Caco-2 (cell line): ENCODE results near the gene RFC1. TPM values are rescaled to one million over a fixed set of nuclear protein-coding genes. Genes with fewer than 3 reads are reported as not detected.

Experiments used
- BruUV-seq: library from RNA; stranded (reverse); fragments of 400-500 nt; replicated peaks from 2 replicates; lab custom pipeline; 2021; lab: Mats Ljungman, UMichigan
- CTCF ChIA-PET: fragments of 300-600 bp; sonication (Branson Sonifier 250); formaldehyde crosslinking; loops from one replicate; lab custom pipeline; 2022; ENCODE audit warnings: antibody characterized with exemption; lab: Charles Lee
- POLR2A ChIA-PET: fragments of 300-600 bp; sonication (Branson Sonifier 250); formaldehyde crosslinking; loops from one replicate; lab custom pipeline; 2022; ENCODE audit warnings: antibody characterized with exemption; lab: Charles Lee
- DNase-seq, 2 experiments: peaks; one replicate each; pipeline versions ENCODE4 v3.0.0 to v3.0.0-alpha.2; 2020 to 2022
- H3K27me3 ChIP-seq: replicated peaks from 2 replicates; pipeline ENCODE4 v1.6.0; 2011; ENCODE audit warnings: low read length; ENCODE audit not compliant: control insufficient read depth, insufficient read depth
- H3K36me3 ChIP-seq: 2 replicates; pipeline ENCODE4 v1.5.1; 2011; ENCODE audit warnings: low read length; ENCODE audit not compliant: control insufficient read depth, insufficient read depth
- H3K4me1 ChIP-seq: fragments of 250-450 bp; sonication (Bioruptor Pico); 2 replicates; pipeline ENCODE4 v1.5.1; 2020; ENCODE audit warnings: mild to moderate bottlenecking
- H3K4me3 ChIP-seq: 2 replicates; pipeline ENCODE4 v1.5.1; 2011; ENCODE audit warnings: low read depth, mild to moderate bottlenecking, control low read depth, low read length
- H3K9me3 ChIP-seq: fragments of 250-450 bp; sonication (Bioruptor Pico); 2 replicates; pipeline ENCODE4 v1.5.1; 2020; ENCODE audit warnings: mild to moderate bottlenecking, moderate library complexity
- H3K27ac Mint-ChIP-seq: one replicate; pipeline ENCODE4 v1.8.0; 2022; ENCODE audit warnings: mixed read lengths; ENCODE audit not compliant: unreplicated experiment
- H3K27me3 Mint-ChIP-seq: one replicate; pipeline ENCODE4 v1.8.0; 2022; ENCODE audit warnings: mixed read lengths; ENCODE audit not compliant: insufficient read depth, unreplicated experiment
- H3K36me3 Mint-ChIP-seq: one replicate; pipeline ENCODE4 v1.8.0; 2022; ENCODE audit warnings: mild to moderate bottlenecking, mixed read lengths; ENCODE audit not compliant: insufficient read depth, unreplicated experiment
- H3K4me1 Mint-ChIP-seq: one replicate; pipeline ENCODE4 v1.8.0; 2022; ENCODE audit warnings: low read depth, mixed read lengths; ENCODE audit not compliant: unreplicated experiment
- H3K4me3 Mint-ChIP-seq: one replicate; pipeline ENCODE4 v1.8.0; 2022; ENCODE audit warnings: mild to moderate bottlenecking, moderate library complexity, mixed read lengths; ENCODE audit not compliant: unreplicated experiment
- H3K9me3 Mint-ChIP-seq: one replicate; pipeline ENCODE4 v1.8.0; 2022; ENCODE audit warnings: mixed read lengths; ENCODE audit not compliant: unreplicated experiment
- CTCF ChIP-seq, 2 experiments: fragments of 200-600 bp in 1 of 2; IDR thresholded peaks; 1 replicate in 1 of 2; 2 replicates in 1 of 2; pipeline versions ENCODE4 v1.5.1 to v1.8.0; 2011 to 2022; ENCODE audit warnings: antibody characterized with exemption in 1 of 2, control low read depth in 1 of 2, inconsistent platforms in 1 of 2, low read depth in 1 of 2, low read length in 1 of 2, mild to moderate bottlenecking in 1 of 2, moderate library complexity in 1 of 2; ENCODE audit not compliant: insufficient read depth in 1 of 2, severe bottlenecking in 1 of 2, unreplicated experiment in 1 of 2
- intact Hi-C: fragments of 100-400 bp; cut with micrococcal nuclease; formaldehyde crosslinking; loops from one replicate; pipeline ENCODE4 v1.10.0; 2022; ENCODE audit not compliant: unreplicated experiment
- total RNA-seq: library from RNA; stranded (reverse); gene quantifications from 2 replicates; pipeline ENCODE4 v1.2.3, GENCODE V29; 2022

Gene RFC1
- total RNA-seq, 1 experiment from 2014 or later = 63.4 TPM

GRCh38 chr4:39394706-39395105, 28.5 kb upstream of the RFC1 start:
- Mint-ChIP-seq H3K9me3 (no peaks in the 10 kb centered on the region), H3K27ac (no peak overlapping the region), H3K4me1 (peaks cover 6% of the 10 kb centered on the region), H3K4me3 (no peak overlapping the region), H3K36me3 (no peaks in the 10 kb centered on the region), H3K27me3 (no peaks in the 10 kb centered on the region)
- intact Hi-C loops = no loop called here
- ChIA-PET CTCF (no interaction called here), POLR2A (no interaction called here)
- Histone ChIP-seq H3K9me3 (no peaks in the 10 kb centered on the region), H3K36me3 (no peaks in the 10 kb centered on the region), H3K4me3 (no peak overlapping the region), H3K4me1 (no peaks in the 10 kb centered on the region), H3K27me3 (no peaks in the 10 kb centered on the region)
- DNase-seq = no peak
- no TSS peak for BruUV-seq
- TF ChIP-seq CTCF (IDR thresholded peaks at IDR 0.05; ENCODE audit: insufficient read depth in 1 of 2, low read depth in 1 of 2, low read length in 1 of 2, severe bottlenecking in 1 of 2, unreplicated experiment in 1 of 2) = no peak

- CTCF ChIA-PET = no interaction called here
- Histone ChIP-seq H3K36me3 (no peaks in the 10 kb centered on the region), H3K4me1 (no peaks in the 10 kb centered on the region), H3K9me3 (no peaks in the 10 kb centered on the region), H3K4me3 (no peak overlapping the region), H3K27me3 (no peaks in the 10 kb centered on the region)
- POLR2A ChIA-PET = no interaction called here
- H3K9me3 Mint-ChIP-seq = no peaks in the 10 kb centered on the region
- H3K4me3 Mint-ChIP-seq = no peak overlapping the region
- H3K27me3 Mint-ChIP-seq = no peaks in the 10 kb centered on the region
- no peaks in the 10 kb centered on the region for H3K36me3 Mint-ChIP-seq
- H3K27ac Mint-ChIP-seq = no peak overlapping the region
- TF ChIP-seq CTCF (IDR thresholded peaks at IDR 0.05; ENCODE audit: insufficient read depth in 1 of 2, low read depth in 1 of 2, low read length in 1 of 2, severe bottlenecking in 1 of 2, unreplicated experiment in 1 of 2) = no peak
- H3K4me1 Mint-ChIP-seq = no peaks in the 10 kb centered on the region
- DNase-seq = no peak
- intact Hi-C loops = no loop called here
- no TSS peak for BruUV-seq
These were observed 24.4 kb upstream of the RFC1 start for GRCh38 chr4:39390603-39391002.

- Mint-ChIP-seq H3K4me3 (no peak overlapping the region), H3K9me3 (peaks cover 9% of the 10 kb centered on the region), H3K27ac (no peak overlapping the region), H3K27me3 (no peaks in the 10 kb centered on the region), H3K36me3 (no peaks in the 10 kb centered on the region), H3K4me1 (no peaks in the 10 kb centered on the region)
- no peak for DNase-seq
- Histone ChIP-seq H3K4me1 (no peaks in the 10 kb centered on the region), H3K9me3 (no peaks in the 10 kb centered on the region), H3K4me3 (no peak overlapping the region), H3K36me3 (no peaks in the 10 kb centered on the region), H3K27me3 (no peaks in the 10 kb centered on the region)
- POLR2A ChIA-PET = no interaction called here
- intact Hi-C loops = no loop called here
- CTCF ChIA-PET = interaction anchor here (0.7 kb wide), 1 partner anchor 673 kb away, joined by 4 read pairs; no protein-coding TSS in a partner anchor
- no peak for TF ChIP-seq CTCF (IDR thresholded peaks at IDR 0.05; ENCODE audit: insufficient read depth in 1 of 2, low read depth in 1 of 2, low read length in 1 of 2, severe bottlenecking in 1 of 2, unreplicated experiment in 1 of 2)
- no TSS peak for BruUV-seq
These were observed 18.4 kb upstream of the RFC1 start for GRCh38 chr4:39384563-39384962.
